Upper lobe of left lung (tissue), 6 donors: ENCODE results near the gene WRNIP1. TPM values are rescaled to one million over a fixed set of nuclear protein-coding genes. Genes with fewer than 3 reads are reported as not detected.

Experiments used
- ATAC-seq, 2 donors: fragments of 200-7000 bp; cut with Tn5 transposase; one replicate each; pipeline ENCODE4 v1.9.1; 2022; ENCODE audit warnings: mild to moderate bottlenecking in 2 of 2, moderate library complexity in 2 of 2; ENCODE audit not compliant: low FRiP score in 2 of 2
- DNase-seq, 2 donors: peaks; one replicate each; pipeline ENCODE4 v3.0.0-alpha.2; 2019 to 2020
- H3K27ac ChIP-seq, 4 donors: fragments of 200-600 bp; sonication (generic); one replicate each; pipeline ENCODE4 v1.5.1; 2016 to 2019
- H3K27me3 ChIP-seq, 4 donors: fragments of 200-600 bp; sonication (generic); one replicate each; pipeline ENCODE4 v1.5.1; 2017 to 2019
- H3K36me3 ChIP-seq, 4 donors: fragments of 200-600 bp; sonication (generic); one replicate each; pipeline ENCODE4 v1.5.1; 2016 to 2019
- H3K4me1 ChIP-seq, 4 donors: fragments of 200-600 bp; sonication (generic); one replicate each; pipeline ENCODE4 v1.5.1; 2018 to 2019
- H3K4me3 ChIP-seq, 4 donors: fragments of 200-600 bp; sonication (generic); one replicate each; pipeline ENCODE4 v1.5.1; 2017 to 2019; ENCODE audit warnings: mild to moderate bottlenecking in 2 of 4, moderate library complexity in 1 of 4
- H3K9me3 ChIP-seq, 4 donors: fragments of 200-600 bp; sonication (generic); one replicate each; pipeline ENCODE4 v1.5.1; 2018 to 2019
- EP300 ChIP-seq, 4 donors: sonication (generic); formaldehyde crosslinking; IDR thresholded peaks; one replicate each; pipeline ENCODE4 v1.5.1; 2017; ENCODE audit warnings: antibody characterized with exemption in 4 of 4, control low read depth in 2 of 4
- POLR2A ChIP-seq, 4 donors: fragments of 450-650 bp; IDR thresholded peaks; one replicate each; pipeline ENCODE4 v1.5.1; 2016 to 2017; ENCODE audit warnings: antibody characterized with exemption in 4 of 4, mild to moderate bottlenecking in 2 of 4
- POLR2AphosphoS5 ChIP-seq, 2 donors: sonication (generic); formaldehyde crosslinking; IDR thresholded peaks; one replicate each; pipeline ENCODE4 v1.5.1; 2017; ENCODE audit warnings: antibody characterized with exemption in 2 of 2
- WGBS, 2 donors: methylation state at CpG; one replicate each; pipeline ENCODE4 v1.1.5; 2017 to 2018; 5-methylcytosine and 5-hydroxymethylcytosine counted together
- total RNA-seq, 6 donors: library from RNA; depleted of rRNA in 4 of 6; stranded (reverse); fragments of >200 nt in 4 of 6; gene quantifications; one replicate each; pipeline versions ENCODE4 v1.1.0 to v1.2.1, GENCODE V29; 2016 to 2021
- TF ChIP-seq, protein P1 (sequence below), 6 experiments: fragments of 450-650 bp in 4 of 6; fragments of 200-600 bp in 2 of 6; sonication (generic) in 2 of 6; IDR thresholded peaks; one replicate each; pipeline ENCODE4 v1.5.1; 2016 to 2019; ENCODE audit warnings: antibody characterized with exemption in 6 of 6
- donor health status: DM: no; HTN: no; CAD: no; lungs with moderate emphysema.
- donor health status: DM: no; HTN: yes; CAD: no; lungs with severe emphysema.

WRNIP1 gene
- total RNA-seq, 6 donors from 2014 or later, result 38.7 to 101 (median 59.2) TPM

- peak overlapping the region; percentile 65 to 74 (median 70) for H3K27ac ChIP-seq
- DNase-seq (peak in 1 of 2 donors; percentile 79), ATAC-seq (peak; percentile 71 to 87)
- peaks cover 15 to 38% (median 23%) of the 10 kb centered on the region in 4 donors for H3K4me1 ChIP-seq
- H3K4me3 ChIP-seq, result no peak overlapping the region
- no peaks in the 10 kb centered on the region for H3K36me3 ChIP-seq
- WGBS, 2 donors, result 53 to 71% methylated on average over 9 of the region's 9 CpGs
- H3K27me3 ChIP-seq, result no peaks in the 10 kb centered on the region
- no peaks in the 10 kb centered on the region for H3K9me3 ChIP-seq
- TF ChIP-seq POLR2AphosphoS5 (IDR thresholded peaks at IDR 0.05) (peak; percentile 54 to 64), EP300 (IDR thresholded peaks at IDR 0.05) (peak in 3 of 4 donors; percentile 66 to 89 (median 66)), POLR2A (IDR thresholded peaks at IDR 0.05) (peak in 1 of 4 donors; percentile 22)
- TF ChIP-seq, protein P1, sequence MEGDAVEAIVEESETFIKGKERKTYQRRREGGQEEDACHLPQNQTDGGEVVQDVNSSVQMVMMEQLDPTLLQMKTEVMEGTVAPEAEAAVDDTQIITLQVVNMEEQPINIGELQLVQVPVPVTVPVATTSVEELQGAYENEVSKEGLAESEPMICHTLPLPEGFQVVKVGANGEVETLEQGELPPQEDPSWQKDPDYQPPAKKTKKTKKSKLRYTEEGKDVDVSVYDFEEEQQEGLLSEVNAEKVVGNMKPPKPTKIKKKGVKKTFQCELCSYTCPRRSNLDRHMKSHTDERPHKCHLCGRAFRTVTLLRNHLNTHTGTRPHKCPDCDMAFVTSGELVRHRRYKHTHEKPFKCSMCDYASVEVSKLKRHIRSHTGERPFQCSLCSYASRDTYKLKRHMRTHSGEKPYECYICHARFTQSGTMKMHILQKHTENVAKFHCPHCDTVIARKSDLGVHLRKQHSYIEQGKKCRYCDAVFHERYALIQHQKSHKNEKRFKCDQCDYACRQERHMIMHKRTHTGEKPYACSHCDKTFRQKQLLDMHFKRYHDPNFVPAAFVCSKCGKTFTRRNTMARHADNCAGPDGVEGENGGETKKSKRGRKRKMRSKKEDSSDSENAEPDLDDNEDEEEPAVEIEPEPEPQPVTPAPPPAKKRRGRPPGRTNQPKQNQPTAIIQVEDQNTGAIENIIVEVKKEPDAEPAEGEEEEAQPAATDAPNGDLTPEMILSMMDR (IDR thresholded peaks at IDR 0.05), result no peak
These were observed 45.0 kb downstream of the WRNIP1 start for GRCh38 chr6:2810092-2810671.

DNA sequence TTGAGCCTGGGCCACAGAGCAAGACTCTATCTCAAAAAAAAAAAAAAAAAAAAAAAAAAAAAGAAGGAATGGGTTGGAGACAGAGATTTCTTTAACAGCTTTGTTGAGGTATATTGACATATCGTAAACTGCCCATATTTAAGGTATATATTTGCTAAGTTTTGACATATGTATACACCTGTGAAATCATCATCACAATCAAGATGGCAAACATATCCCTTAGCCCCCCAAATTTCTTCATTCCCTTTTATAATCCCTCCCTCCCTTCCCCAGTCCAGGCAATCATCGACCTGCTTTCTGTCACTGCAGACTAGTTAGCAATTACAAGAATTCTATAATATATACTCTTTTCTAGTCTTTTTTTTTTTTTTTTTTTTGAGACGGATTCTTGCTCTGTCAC, 47.5 kb downstream of the WRNIP1 start:
- Histone ChIP-seq H3K4me1 (peaks cover 8 to 29% (median 25%) of the 10 kb centered on the region in 4 donors), H3K27ac (no peak overlapping the region), H3K27me3 (no peaks in the 10 kb centered on the region), H3K36me3 (no peaks in the 10 kb centered on the region), H3K9me3 (peaks cover 7 to 8% (median 8%) of the 10 kb centered on the region in 4 donors), H3K4me3 (no peak overlapping the region)
- 88 to 95% methylated on average over 3 of the region's 3 CpGs for WGBS, 2 donors
- no peak for ATAC-seq
- no peak for DNase-seq
- TF ChIP-seq POLR2A (IDR thresholded peaks at IDR 0.05) (no peak), POLR2AphosphoS5 (IDR thresholded peaks at IDR 0.05) (no peak), EP300 (IDR thresholded peaks at IDR 0.05) (no peak)
- TF ChIP-seq, protein P1 (IDR thresholded peaks at IDR 0.05), result no peak

DNA sequence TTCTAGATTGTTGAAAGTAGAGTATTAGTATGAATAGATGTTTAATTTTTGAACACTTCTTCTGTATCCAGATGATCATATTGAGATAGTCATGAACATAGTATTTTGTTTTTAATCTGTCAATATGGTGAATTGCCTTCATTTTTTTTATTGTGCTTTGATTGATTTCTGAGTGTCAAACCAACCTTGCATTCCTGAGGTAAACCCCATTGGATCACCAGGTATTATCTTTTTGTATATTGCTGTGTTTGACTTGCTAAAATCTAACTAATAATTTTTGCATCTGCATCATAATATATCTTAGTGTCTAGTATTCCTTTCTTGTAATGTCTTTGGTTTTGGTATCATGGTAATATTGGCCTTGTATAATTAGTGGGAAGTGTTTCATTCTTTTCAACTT, 51.0 kb downstream of the WRNIP1 start:
- H3K36me3 ChIP-seq, result no peaks in the 10 kb centered on the region
- peaks cover 7 to 8% (median 8%) of the 10 kb centered on the region in 4 donors for H3K9me3 ChIP-seq
- ATAC-seq (no peak), DNase-seq (no peak)
- H3K4me3 ChIP-seq, result no peak overlapping the region
- no peaks in the 10 kb centered on the region for H3K27me3 ChIP-seq
- TF ChIP-seq POLR2AphosphoS5 (IDR thresholded peaks at IDR 0.05) (no peak), EP300 (IDR thresholded peaks at IDR 0.05) (no peak), POLR2A (IDR thresholded peaks at IDR 0.05) (no peak)
- TF ChIP-seq, protein P1 (IDR thresholded peaks at IDR 0.05), result no peak
- H3K27ac ChIP-seq, result no peak overlapping the region
- peaks cover 23 to 36% (median 30%) of the 10 kb centered on the region in 4 donors for H3K4me1 ChIP-seq

GRCh38 chr6:2817903-2818443, 52.8 kb downstream of the WRNIP1 start:
- Histone ChIP-seq H3K36me3 (no peaks in the 10 kb centered on the region), H3K27me3 (no peaks in the 10 kb centered on the region), H3K27ac (peak overlapping the region; percentile 60 to 78 (median 66)), H3K4me3 (no peak overlapping the region), H3K4me1 (peaks cover 23 to 36% (median 30%) of the 10 kb centered on the region in 4 donors), H3K9me3 (peaks cover 7 to 8% (median 8%) of the 10 kb centered on the region in 4 donors)
- peak; percentile 66 to 79 for ATAC-seq
- DNase-seq, result no peak
- TF ChIP-seq, protein P1 (IDR thresholded peaks at IDR 0.05), result no peak
- peak in 2 of 4 donors; percentile 37 to 80 for TF ChIP-seq EP300 (IDR thresholded peaks at IDR 0.05)
- peak in 1 of 2 donors; percentile 26 for TF ChIP-seq POLR2AphosphoS5 (IDR thresholded peaks at IDR 0.05)
- WGBS, 2 donors, result 16 to 18% methylated on average over 4 of the region's 4 CpGs
